Mucosa of rectum (tissue), 2 donors: ENCODE measurements around the gene PFKFB3.

Experiments
- H3K27ac ChIP-seq, 2 donors: one replicate each; pipeline ENCODE4 v1.7.0; 2013; ENCODE audit warnings: inconsistent platforms in 2 of 2, low read depth in 2 of 2, low read length in 2 of 2
- H3K27me3 ChIP-seq, 2 donors: one replicate each; pipeline ENCODE4 v1.7.0; 2013; ENCODE audit warnings: low read length in 2 of 2; ENCODE audit not compliant: control insufficient read depth in 2 of 2, insufficient read depth in 2 of 2
- H3K36me3 ChIP-seq, 2 donors: one replicate each; pipeline ENCODE4 v1.7.0; 2013; ENCODE audit warnings: low read length in 2 of 2; ENCODE audit not compliant: control insufficient read depth in 2 of 2, insufficient read depth in 2 of 2
- H3K4me1 ChIP-seq, 2 donors: one replicate each; pipeline ENCODE4 v1.7.0; 2013; ENCODE audit warnings: low read length in 2 of 2, mild to moderate bottlenecking in 1 of 2; ENCODE audit not compliant: control insufficient read depth in 2 of 2, insufficient read depth in 2 of 2
- H3K4me3 ChIP-seq, 2 donors: one replicate each; pipeline ENCODE4 v1.7.0; 2013; ENCODE audit warnings: low read length in 2 of 2
- H3K9ac ChIP-seq, 2 donors: one replicate each; pipeline ENCODE4 v1.7.0; 2013; ENCODE audit warnings: low read length in 2 of 2, low read depth in 1 of 2, mild to moderate bottlenecking in 1 of 2
- H3K9me3 ChIP-seq, 2 donors: one replicate each; pipeline ENCODE4 v1.7.0; 2013; ENCODE audit warnings: low read length in 2 of 2; ENCODE audit not compliant: control insufficient read depth in 2 of 2
- donor health status: healthy.
- donor health status: Normal muscosa, but diverticular disease.

The PFKFB3 gene

DNA sequence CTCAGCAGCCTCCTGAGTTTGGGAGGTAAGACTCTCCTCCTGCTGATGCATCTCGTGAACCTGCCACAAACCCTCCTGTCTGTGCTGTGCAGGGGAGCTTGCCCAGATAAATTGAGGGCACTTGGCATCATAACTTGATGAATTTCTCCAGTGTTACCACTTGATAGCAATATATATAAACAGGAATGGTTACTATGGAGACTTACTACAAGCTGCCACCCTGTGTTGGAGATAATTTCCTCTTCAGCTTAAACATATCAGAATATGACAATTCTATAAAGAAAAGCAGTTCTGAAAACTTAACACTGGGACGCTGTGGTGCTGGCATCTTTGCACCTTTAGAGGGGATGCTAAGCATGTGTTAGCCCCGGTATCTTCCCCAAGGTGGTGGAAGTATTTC is 14.9 kb downstream of the PFKFB3 start:
- Histone ChIP-seq H3K27ac (no peak overlapping the region), H3K9me3 (no peaks in the 10 kb centered on the region), H3K36me3 (peaks cover 45 to 72% of the 10 kb centered on the region in 2 donors), H3K4me3 (no peak overlapping the region), H3K9ac (no peak overlapping the region), H3K4me1 (no peaks in the 10 kb centered on the region), H3K27me3 (no peaks in the 10 kb centered on the region)

DNA sequence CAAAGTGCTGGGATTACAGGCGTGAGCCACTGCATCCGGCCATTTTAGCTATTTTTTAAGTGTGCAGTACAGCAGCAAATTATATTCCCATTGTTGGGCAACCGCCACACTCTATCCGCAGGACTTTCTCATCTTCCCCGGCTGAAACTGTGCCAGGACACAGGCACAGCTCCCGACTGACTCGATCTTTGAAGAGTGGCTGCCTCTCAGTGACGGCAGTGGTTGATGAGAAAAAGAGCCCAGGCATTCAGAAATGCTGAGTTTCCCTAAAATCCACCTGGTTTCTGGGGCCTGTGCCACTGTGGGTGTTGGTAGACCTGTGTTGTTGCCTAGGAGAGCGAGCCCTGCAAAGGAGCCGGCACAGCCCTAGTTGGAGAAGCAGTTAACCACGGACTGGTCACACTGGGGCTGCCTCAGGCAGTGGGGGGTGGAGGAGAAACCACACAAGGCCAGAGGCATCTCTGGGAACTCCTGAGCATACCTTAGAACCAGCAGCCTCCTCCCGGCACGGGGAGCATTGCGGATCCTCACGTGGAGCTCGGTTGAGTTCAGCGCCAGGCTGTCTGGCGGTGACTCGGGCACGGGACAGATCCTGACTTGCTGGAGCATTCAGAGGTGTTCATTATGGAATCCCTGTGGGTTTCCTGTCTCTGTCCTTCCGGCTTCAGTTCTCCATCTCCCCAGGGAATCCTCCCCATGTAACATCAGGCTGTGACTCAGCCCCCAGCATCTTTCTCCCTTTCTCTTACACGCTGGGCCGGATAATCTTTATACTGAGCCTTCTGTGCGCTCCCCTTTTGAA is 16.2 kb downstream of the PFKFB3 start:
- Histone ChIP-seq H3K9me3 (no peaks in the 10 kb centered on the region), H3K27ac (no peak overlapping the region), H3K4me3 (no peak overlapping the region), H3K27me3 (no peaks in the 10 kb centered on the region), H3K9ac (no peak overlapping the region), H3K4me1 (no peaks in the 10 kb centered on the region), H3K36me3 (peaks cover 51 to 76% of the 10 kb centered on the region in 2 donors)

DNA sequence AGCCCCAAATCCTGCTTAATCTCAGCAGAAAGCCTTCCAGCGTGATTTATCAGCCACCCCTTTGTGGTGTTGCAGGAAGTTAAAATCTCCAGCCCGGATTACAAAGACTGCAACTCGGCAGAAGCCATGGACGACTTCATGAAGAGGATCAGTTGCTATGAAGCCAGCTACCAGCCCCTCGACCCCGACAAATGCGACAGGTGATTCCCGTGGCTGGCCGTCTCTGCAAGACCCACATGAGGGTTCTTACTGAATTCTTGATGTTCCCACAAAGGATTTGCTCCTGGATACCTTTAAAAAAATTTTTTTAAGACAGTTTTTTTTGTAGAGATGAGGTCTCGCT is 16.7 kb downstream of the PFKFB3 start:
- H3K9me3 ChIP-seq = no peaks in the 10 kb centered on the region
- H3K9ac ChIP-seq = no peak overlapping the region
- no peaks in the 10 kb centered on the region for H3K4me1 ChIP-seq
- H3K27ac ChIP-seq = no peak overlapping the region
- no peak overlapping the region for H3K4me3 ChIP-seq
- no peaks in the 10 kb centered on the region for H3K27me3 ChIP-seq
- peaks cover 55 to 75% of the 10 kb centered on the region in 2 donors for H3K36me3 ChIP-seq

DNA sequence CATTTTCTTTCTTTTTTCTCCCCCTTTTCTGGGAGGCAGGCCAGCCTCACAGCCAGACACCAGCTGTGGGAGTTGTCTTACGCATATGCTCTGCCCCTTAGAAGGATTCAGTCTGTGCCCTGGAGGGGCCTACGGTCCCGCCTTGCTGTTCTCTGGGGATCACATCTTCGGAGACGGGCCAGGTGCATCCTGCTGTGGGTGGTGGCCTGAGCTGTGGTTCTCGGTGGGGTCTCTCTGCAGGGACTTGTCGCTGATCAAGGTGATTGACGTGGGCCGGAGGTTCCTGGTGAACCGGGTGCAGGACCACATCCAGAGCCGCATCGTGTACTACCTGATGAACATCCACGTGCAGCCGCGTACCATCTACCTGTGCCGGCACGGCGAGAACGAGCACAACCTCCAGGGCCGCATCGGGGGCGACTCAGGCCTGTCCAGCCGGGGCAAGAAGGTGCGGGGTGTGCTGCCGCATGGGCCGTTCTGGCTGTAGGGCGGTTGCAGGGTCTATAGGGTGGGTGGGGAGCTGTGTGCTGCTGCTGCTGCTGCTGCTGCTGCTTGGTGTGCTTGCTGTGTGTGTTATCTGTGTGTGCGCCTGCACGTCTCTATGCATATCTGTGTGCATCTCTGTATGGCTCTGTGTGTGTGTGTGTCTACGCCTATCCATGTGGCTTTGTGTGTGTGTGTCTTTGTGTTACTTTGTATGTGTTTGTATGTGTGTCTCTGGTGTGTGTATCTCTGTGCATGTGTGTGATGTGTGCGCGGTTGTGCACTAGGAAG is 17.9 kb downstream of the PFKFB3 start:
- H3K9ac ChIP-seq = no peak overlapping the region
- peaks cover 59 to 74% of the 10 kb centered on the region in 2 donors for H3K36me3 ChIP-seq
- H3K4me1 ChIP-seq = no peaks in the 10 kb centered on the region
- H3K4me3 ChIP-seq = no peak overlapping the region
- no peak overlapping the region for H3K27ac ChIP-seq
- H3K9me3 ChIP-seq = no peaks in the 10 kb centered on the region
- H3K27me3 ChIP-seq = no peaks in the 10 kb centered on the region

DNA sequence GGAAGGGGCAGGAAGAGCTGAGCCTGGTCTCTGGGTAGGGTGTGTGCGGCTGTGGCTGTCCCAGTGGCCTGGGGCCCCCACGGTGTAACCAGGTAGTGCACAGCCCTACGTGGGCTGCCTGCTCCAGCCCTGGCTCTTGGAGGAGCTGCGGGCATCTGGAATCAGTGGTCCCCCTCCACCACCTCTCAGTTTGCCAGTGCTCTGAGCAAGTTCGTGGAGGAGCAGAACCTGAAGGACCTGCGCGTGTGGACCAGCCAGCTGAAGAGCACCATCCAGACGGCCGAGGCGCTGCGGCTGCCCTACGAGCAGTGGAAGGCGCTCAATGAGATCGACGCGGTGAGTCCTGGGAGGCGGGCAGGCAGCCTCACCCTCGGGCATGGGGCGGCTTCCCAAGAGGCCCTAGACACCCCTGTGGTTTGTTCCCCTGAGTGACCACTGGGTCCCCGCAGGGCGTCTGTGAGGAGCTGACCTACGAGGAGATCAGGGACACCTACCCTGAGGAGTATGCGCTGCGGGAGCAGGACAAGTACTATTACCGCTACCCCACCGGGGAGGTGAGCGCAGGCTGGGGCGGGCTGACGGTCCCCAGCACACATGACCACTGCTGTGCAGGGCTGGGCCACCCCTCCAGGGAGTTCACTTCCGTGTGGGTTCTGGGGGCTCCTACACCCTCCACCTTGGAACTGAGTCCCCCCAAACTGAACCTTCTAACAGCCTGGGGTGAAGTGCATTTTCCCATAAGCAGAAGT is 18.6 kb downstream of the PFKFB3 start:
- no peak overlapping the region for H3K9ac ChIP-seq
- H3K36me3 ChIP-seq = peaks cover 59 to 74% of the 10 kb centered on the region in 2 donors
- H3K4me1 ChIP-seq = no peaks in the 10 kb centered on the region
- H3K4me3 ChIP-seq = no peak overlapping the region
- H3K9me3 ChIP-seq = no peaks in the 10 kb centered on the region
- H3K27me3 ChIP-seq = no peaks in the 10 kb centered on the region
- no peak overlapping the region for H3K27ac ChIP-seq

DNA sequence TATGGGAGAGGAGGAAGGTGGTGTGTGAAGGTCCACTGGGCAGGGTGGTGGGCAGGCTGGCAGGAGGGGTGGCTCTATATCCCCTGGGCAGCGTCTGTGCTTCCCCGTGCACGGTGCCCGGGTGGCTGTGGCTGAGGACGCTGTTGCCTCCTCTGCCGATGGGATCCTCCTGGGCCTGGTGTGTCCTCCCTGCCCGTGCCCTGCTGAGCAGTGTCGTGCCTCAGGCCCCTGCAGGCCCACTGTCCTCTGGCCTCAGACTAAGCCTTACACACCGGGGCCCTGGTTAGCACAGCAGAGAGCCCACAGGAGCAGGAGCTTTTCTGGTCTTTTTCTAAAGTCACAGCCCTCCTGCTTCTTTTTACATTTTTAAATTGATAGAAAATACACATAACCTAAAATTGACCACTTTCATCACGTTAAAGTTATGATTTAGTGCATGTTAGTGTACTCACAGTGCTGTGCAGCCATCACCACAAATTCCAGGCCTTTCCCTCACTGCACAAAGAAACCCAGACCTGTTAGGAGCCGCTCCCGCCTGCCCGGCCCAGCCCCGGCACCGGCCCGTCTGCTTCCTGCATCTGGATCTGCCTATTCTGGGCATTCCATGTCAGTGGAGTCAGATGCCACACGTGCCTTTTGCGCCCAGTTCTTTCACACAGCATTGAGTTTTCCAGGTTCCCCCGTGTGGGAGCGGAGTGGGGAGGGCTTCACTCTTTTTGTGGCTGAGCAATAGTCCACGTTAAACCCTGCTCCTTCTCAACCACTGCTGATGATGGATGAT is 19.4 kb downstream of the PFKFB3 start:
- Histone ChIP-seq H3K4me1 (no peaks in the 10 kb centered on the region), H3K4me3 (no peak overlapping the region), H3K9ac (no peak overlapping the region), H3K27me3 (no peaks in the 10 kb centered on the region), H3K27ac (no peak overlapping the region), H3K36me3 (peaks cover 56 to 69% of the 10 kb centered on the region in 2 donors), H3K9me3 (no peaks in the 10 kb centered on the region)

DNA sequence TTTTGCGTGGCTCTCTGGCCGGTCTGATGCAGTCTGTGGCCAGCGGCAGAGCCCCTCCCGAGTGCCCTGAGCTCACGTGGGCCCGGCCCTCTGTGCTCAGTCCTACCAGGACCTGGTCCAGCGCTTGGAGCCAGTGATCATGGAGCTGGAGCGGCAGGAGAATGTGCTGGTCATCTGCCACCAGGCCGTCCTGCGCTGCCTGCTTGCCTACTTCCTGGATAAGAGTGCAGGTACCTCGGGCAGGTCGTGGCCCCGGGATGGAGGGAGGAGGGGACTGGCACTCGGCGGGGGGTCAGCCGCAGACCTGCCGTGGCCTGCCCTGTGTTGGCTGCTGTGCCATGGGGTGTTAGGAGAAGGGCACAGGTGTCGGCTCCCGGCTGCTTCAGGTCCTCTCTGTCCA is 20.0 kb downstream of the PFKFB3 start:
- Histone ChIP-seq H3K9me3 (no peaks in the 10 kb centered on the region), H3K4me3 (no peak overlapping the region), H3K36me3 (peaks cover 59 to 70% of the 10 kb centered on the region in 2 donors), H3K27me3 (no peaks in the 10 kb centered on the region), H3K4me1 (no peaks in the 10 kb centered on the region), H3K27ac (no peak overlapping the region), H3K9ac (no peak overlapping the region)

DNA sequence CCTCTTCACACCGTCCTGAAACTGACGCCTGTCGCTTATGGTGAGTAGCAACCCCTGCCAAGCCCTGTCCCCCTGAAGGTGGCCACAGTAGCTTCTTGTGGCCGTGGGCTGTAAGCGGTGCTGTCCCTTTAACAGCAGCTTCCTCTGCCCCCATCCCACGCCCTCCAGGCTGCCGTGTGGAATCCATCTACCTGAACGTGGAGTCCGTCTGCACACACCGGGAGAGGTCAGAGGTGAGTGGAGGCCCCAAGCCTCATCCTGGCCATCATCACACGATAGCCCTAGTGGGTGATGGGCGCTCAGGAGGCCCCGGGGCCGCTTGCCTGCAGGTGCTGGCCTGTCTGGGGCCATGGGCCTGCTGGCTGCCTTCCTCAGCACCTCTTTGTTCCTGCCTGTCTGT is 21.2 kb downstream of the PFKFB3 start:
- Histone ChIP-seq H3K9ac (no peak overlapping the region), H3K9me3 (no peaks in the 10 kb centered on the region), H3K27ac (no peak overlapping the region), H3K36me3 (peaks cover 58 to 66% of the 10 kb centered on the region in 2 donors), H3K4me1 (no peaks in the 10 kb centered on the region), H3K4me3 (no peak overlapping the region), H3K27me3 (no peaks in the 10 kb centered on the region)

DNA sequence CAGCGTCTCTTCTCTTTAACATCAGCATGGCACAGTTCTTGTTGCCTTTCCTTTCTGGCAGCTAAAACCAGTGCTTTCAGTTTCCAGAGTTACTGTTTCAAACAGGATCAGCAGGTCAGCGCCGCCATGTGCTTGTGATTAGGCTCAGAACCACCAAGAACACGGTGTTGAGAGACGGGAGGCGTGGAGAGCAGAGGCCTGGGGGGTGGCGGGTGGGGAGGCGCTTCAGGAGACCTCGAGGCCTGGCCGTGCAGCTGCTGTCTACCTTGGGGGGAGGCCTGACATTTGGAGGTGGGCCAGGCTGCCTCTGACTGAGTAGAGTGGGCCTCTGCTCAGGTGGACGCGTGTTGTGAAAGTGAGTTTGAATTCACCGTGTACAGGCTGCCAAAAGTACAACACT is 22.0 kb downstream of the PFKFB3 start:
- Histone ChIP-seq H3K36me3 (peaks cover 52 to 68% of the 10 kb centered on the region in 2 donors), H3K9me3 (no peaks in the 10 kb centered on the region), H3K27ac (no peak overlapping the region), H3K27me3 (no peaks in the 10 kb centered on the region), H3K4me1 (no peaks in the 10 kb centered on the region), H3K4me3 (no peak overlapping the region), H3K9ac (no peak overlapping the region)
